HuH-7.5 (cell line): ENCODE measurements around the gene PEBP1.
A peak's percentile ranks its signal among the peaks of the same experiment; 100 is the strongest.

Experiments used
- DNase-seq: peaks from one replicate; pipeline ENCODE4 v3.0.0; 2011; ENCODE audit warnings: low spot score

PEBP1 gene

DNA sequence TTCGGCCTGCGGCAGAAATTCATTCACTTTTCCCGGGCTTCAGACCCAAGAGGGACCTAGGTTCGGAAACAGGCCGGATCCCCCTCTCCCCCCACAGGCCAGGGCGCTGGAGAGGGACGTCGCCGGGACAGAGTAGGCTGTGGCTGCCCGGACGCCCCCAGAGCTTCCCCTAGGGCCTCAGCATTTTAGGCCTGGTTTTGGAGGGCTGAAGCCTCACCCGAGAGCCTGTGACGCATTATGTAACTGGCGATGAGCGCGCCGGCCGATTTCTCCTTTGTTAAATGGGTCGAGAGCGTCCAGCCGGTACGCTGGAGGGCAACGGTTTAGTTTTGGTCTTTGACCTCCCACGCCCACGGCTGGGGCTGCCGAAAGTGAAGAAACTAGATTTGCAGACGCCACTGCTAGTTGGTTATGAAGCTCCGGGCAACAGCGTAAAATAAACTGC lies 657 bp downstream of the PEBP1 start:
- no peak for DNase-seq

DNA sequence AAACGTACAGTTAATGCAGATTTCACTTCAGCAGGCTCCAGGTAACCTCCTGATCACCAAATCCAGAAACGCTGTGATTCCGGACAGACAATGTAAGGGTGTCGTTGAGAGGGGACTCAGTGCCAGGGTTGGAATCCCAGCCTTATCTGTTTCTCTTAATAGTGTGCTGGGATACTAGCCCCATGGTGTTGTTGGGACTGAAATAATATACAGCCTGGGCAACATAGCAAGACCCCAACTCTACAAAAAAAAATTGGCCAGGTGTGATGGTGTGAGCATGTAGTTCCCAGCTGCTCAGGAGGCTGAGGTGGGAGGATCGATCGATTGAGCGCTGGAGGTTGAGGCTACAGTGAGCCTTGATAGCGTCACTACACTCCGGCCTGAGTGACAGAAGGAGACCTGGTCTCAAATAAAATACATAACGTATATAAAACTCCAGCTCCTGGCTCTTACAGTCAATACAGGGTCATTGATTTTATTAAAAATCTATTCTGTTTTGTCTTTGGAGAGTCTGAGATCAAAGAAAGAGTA lies 1.3 kb downstream of the PEBP1 start:
- DNase-seq: no peak

DNA sequence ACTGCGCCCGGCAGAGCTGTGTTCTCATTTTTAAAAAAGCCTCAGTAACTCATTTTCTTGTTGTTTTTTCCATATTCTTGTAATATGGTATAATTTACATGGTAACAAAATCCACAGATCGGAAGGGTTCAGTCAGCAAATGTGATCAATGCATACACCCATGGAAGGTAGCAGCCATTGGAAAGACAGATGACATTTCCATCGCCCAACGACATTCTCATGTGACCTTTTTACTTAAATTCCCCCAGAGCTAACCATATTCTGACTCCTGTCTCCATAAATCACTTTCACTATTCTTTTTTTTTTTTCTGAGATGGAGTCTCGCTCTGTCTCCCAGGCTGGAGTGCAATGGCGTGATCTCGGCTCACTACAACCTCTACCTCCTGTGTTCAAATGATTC lies 4.9 kb downstream of the PEBP1 start:
- DNase-seq: no peak

DNA sequence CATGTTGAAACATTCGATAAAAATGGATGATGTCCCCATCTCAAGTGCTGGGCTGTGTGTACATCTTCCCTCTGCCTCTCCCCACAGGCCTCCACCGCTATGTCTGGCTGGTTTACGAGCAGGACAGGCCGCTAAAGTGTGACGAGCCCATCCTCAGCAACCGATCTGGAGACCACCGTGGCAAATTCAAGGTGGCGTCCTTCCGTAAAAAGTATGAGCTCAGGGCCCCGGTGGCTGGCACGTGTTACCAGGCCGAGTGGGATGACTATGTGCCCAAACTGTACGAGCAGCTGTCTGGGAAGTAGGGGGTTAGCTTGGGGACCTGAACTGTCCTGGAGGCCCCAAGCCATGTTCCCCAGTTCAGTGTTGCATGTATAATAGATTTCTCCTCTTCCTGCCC lies 8.6 kb downstream of the PEBP1 start:
- DNase-seq: no peak

DNA sequence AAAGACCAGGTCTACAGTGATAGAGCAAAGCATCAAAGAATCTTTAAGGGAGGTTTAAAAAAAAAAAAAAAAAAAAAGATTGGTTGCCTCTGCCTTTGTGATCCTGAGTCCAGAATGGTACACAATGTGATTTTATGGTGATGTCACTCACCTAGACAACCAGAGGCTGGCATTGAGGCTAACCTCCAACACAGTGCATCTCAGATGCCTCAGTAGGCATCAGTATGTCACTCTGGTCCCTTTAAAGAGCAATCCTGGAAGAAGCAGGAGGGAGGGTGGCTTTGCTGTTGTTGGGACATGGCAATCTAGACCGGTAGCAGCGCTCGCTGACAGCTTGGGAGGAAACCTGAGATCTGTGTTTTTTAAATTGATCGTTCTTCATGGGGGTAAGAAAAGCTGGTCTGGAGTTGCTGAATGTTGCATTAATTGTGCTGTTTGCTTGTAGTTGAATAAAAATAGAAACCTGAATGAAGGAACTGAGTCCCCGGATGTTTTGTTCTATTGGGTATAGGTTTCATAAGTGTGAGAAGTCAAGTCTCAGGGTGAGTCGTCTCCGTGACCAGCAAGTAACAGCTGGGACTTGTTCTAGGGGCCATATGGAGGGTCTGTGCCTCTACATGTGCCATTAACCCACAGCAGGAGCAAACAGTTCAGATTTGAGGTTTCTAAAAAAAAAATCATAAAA lies 9.3 kb downstream of the PEBP1 start:
- DNase-seq: no peak

DNA sequence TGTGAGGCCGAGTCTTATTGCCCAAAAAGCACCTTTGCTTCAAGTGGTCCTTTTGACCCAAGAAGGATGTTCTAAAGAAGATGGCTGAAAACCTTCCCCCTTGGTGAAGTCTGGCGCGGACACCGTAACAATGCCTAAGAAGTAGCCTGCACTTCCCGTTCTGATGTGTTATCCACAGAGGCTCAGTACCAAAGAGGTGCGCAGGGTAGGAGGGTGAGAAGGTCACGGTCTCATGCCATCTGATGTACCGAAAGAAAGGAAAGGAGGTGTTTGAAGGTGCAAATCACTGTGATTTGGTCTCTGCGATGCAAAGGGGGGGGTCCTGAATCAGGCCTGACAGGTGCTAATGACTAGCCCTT lies 9.9 kb downstream of the PEBP1 start:
- no peak for DNase-seq

DNA sequence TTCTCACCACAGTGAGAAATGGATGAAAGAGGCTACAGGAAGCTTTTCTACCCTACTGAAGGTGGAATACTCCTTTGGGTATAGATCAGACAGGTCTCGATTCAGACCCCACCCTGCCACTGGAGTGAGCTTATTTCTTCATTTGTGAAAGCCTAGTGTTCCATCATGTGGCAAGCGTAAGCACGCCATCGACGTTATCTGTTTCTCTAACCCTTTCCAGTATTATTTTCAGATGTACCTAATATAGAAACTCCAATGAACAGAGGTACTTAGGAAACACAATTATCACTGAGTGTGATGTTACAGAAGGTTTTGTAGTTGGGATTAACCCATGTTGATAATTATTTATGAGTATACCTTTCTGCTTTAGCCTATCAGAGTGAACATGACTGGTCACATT lies 12.4 kb downstream of the PEBP1 start:
- DNase-seq: no peak

DNA sequence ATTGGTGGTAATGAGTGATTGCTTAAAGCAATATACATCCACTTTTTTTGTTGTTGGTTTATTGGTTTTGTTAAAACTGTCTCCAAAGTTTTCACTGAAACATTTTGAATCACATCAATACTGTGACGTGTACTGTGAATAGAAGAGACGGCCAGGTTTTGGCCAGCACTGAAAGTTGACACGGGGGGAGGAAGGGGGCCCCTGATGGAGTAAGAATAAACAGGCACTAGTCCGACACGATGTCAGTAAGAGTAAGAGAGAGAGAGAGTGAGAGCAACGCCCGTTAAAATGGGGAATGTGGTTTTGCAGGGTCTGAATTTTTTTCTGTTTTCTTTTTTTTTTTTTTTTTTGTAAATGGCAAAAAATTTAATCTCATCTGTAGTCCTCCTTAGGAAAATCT lies 14.7 kb downstream of the PEBP1 start:
- no peak for DNase-seq

DNA sequence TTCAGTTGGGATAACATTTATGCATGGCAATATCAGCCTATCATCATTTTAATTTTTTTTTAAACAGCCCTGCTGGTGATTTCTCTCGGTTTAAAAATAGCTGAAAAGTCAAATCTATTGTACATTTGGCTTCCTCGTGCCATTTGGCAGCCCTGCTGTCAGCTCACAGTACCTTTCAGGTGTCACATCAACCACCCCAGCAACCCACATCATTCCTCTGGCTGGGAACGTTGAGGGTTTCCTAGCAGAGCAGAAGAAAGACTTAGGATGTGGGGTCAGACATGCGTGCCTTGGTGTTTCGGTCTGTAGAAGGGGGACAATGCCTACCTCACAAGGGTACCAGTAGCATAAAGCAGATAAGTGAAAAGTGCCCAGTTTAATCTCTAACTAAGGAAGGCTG lies 15.8 kb downstream of the PEBP1 start:
- no peak for DNase-seq

DNA sequence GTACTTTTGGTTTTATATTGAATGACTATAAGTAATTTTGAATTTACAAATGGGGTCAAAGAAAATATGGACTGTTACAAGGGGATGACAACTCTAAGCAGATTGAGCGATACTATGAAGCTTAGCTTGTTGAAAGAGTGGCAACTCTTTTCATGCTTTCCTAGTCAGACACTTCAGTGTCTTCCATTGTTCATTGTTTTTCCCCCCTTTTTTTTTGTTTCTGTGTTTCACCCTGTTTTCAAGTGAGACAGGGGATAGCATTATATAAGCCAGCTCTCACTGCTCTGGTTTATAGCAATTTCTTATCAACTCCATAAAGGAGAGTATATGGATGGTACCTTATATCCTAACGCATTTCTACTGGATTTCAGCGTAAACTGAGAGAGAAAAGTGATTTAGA lies 24.6 kb downstream of the PEBP1 start:
- DNase-seq: no peak

DNA sequence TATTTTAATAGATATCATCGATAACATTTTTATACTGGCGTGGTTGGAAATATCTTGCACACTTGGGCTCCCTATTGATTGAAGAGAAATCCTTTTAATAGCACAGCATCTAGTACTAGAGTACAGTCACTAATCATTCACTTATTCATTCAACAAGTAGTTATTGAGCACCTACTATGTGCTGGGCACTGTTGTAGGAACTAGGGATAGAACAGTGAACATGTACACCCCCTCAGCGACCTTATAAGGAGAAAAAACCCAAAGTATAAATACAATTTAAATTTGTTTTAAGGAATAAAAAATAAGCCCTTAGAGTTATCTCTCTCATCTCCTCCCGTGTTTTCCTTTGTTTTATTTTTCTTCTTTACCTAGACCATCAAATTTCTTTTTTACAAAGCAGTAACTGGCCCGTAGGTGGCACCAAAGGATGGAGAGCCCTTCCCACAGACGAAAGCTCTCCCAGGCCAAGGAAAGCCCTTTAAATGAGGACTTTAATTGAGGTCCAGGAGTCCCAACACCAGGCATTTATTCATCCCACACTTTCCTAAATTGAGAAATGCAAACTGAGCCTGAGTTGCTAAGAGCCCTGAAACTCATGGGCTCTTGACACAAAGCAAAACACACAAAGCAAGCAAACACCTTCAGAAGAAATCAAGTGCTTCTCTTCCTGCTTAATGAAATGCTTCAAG lies 29.0 kb downstream of the PEBP1 start:
- DNase-seq: peak; percentile 24

DNA sequence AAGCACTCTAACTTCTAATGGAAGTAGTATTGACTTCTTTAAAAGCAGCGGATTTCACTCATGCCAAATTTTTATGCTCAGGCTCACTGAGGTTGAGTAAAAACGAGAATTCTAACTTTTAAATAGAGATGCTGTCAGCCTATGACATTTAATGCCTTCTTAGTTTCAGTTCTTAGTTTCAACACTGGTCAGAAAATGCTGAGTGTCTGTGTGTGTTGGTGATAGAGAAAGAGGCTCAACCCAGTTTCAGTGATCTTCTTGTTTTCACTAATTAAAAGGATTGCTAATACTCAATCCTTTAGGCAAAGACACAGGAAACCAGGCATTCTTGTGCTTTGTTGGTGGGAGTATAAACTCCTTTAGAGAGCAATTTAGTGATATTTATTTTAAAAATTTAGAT lies 31.0 kb downstream of the PEBP1 start:
- no peak for DNase-seq

DNA sequence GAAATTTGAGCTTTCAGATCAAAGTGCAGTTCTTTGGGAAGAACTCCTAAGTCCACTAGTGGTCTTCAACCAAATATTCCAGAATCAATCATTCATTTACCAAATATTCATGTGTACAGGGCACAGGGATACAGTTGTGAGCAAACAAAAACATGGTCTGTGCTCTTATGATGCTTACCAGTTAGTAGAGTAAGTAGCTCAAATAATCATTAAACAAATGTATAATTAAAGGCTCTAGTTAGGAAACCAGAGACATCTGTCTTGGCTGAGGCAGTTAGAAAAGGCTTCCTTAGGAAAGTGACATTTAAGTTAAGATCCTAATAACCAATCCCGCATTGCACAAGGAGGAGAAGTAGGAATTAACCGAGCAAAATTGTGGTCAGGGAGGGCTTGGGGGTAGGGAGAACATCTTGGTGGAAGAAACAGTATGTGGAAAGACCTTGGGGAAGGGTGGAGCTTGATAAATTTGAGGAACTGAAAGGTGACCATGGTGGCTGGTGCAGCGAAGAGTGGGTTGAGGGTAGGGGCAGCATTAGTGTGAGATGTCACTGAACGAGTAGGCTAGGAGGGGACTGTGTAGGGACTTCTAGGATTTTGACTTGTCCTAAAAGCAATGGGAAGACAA lies 40.0 kb downstream of the PEBP1 start:
- no peak for DNase-seq

DNA sequence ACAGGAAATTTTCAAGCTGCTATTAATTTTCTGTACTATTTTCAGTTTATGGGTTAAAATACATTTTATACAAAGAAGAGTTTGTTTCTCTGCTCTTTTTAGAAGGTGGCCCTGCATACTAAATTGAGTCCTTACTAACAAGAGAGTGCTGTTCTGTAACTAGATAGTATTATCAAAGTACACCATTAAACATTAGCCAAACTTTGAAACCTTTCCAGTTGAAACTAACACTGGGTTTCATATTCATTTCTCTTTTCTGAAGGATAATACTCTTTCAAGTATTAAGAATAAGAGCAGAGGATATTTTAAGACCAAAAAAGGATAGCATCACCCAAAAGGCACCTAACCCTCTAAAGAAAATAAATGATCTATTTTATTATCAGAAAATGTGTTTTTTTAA lies 47.2 kb downstream of the PEBP1 start:
- DNase-seq: no peak

DNA sequence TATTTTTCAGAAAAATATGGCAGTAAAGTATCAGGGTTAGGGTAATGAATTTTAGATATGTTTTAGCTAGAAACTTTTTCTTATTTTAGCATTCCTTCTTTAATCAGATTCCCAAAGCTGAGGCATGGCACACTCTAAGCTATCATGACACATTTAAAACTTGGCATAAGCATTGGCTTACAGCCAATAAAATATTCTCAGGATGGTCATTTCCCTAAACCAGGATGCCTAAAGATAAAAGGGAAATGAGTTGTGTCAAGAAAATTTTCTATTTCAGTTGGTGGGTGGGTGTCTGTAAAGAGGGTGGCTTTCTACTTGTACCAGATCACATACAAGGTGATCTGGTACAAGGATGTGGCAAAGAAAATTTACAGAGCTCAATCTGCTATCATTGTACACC lies 47.8 kb downstream of the PEBP1 start:
- DNase-seq: no peak

DNA sequence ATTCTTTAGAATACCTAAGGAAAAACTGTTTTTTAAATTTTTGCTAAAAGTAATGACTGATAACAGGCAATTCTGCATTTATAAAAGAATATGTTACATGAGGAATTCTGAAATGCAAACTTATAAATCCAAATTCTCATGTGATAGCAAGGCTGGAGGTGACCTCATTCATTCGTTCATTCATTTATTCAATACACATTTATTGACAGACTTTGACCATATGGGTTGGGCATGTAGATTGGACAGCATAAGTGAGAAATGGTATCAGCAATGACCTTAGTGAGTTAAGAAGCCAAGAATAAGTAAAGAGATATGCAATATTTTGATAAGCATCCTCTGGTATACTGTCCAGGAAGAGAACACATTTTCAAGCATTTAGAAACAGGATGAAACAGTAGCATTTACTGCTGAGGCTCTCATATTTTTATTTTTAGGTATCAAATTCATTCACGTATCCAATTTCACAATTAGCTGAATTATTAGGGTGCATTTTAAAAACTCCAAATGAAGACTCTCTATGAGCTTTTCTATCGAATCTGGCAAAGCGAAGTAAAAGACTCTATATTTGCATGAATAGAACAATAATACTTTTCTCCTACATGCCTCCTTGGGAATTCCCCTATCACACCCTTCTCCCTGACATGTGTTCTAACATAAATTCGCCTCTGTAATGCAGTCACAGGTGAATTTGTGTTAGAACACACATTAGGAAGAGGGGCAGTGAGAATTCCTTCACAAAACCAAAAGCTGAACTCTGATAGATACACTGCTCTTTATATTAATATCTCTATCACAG lies 49.9 kb downstream of the PEBP1 start:
- no peak for DNase-seq

DNA sequence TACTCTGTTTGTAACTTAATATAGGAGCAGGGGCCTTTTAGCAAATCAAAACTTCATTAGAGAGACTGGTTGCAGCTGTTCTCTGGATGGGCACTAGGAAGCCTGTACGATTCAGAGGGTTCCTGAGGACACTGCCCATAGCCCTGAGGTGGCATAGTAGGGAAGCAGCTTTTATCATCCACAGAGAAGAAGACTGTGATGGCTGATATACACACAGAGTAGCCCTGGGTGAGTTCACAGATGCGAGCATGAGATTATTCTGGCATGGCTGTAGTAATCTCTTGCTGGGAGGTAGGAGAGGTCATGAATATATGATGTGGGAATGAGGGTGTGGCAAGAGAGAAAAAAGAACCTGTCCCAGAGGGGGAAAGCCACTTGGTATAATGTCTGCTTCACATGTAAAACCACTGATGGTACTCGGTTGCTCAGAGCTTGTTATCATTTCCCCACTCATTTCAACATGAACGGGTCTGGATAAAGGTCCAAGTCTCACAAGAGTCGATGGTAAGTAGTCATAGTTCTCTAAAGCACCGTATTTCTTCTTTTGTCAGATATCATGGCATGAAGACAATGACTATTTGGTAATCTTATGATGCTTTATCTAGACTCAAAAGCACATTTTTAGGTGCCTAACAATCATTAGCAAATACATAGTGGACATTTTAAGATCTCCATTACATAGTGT lies 52.0 kb downstream of the PEBP1 start:
- no peak for DNase-seq

DNA sequence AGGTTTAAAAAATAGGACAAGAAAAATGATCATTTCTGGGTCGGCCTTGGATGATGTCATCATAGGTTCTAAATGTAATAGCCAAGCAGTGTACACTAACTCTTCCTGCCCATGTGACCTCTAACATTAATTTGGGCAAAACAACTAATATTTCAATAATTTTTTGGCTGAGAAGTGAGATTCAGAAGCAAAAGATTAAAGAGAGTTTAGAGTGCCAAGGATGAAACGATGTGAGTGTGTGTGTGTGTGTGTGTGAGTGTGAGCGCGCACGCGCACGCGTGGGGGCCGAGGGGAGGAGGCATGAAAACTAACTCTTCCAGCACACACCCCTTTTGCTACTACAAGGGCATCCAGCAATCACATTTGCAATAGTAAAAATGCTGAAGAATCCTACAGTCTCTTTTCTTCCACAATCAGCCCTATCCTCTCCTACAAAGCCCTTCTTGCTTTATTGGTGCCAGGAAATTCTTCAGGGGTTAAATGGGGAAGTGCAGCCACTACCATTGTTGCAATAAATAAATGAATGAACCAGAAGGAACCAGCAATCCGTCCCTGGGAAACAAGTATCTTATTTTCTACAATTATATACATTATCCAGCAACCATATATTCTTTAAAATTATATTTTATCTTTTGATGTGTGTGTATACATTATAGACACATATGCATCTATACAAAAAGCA lies 52.9 kb downstream of the PEBP1 start:
- no peak for DNase-seq

DNA sequence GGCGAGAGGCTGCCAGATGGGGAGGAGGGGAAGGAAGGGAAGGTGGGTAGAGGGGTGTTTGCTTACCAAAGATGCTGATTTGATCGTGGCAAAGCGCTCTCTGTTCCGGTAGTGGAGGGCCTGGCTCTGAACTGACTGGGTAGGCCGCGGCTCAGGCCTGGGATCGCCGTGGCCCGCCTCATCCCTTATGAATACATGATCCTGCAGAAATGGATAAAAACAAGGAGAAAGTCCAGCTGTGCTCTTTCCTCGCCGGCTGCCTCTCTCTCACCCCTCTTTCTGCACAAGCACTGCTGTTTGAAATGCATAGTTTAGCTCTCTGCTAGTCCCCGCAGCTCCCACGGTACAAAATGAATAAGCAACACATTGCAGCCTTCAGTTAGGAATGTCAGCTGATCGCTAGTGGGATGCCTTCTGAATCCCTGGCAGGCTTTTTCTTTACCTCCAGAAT lies 53.8 kb downstream of the PEBP1 start:
- DNase-seq: no peak

DNA sequence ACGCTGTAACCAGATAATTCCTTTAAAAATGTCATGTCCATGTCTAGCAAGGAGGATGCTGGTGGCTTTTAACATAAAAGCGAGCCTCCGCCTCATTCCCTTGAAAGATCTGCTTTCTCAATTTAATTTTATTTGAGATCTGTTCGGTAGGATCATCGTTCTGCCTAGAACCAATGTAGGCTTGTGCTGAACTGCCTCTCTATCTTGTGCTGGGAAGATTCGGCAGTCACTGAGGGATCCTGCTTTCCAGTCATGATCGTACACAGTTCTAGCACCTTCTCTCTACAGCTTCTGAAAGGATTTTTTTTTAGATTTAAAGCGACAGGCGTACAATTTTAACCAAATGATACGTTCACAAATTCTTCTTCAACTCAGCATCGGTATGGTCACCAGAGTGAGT lies 54.3 kb downstream of the PEBP1 start:
- DNase-seq: no peak

DNA sequence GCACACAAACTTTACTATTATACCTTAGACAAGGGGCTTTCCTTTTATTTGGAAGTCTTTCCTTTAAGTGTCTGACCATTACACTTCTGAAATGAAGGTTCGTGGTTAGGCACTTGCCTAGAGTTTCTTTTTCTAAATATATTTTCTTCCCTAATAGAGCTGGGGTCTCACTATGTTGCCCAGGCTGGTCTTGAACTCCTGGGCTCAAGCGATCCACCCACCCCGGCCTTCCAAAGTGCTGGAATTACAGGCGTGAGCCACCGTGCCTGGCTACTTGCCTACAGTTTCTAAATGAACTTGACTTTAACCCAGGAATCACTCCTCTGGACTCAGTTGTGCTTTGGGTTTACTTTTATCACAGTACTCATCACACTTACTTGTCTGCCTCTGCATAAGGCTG lies 57.6 kb downstream of the PEBP1 start:
- no peak for DNase-seq
